SH-SY5Y (cell line): Measurements from ENCODE around the gene CNDP2.

ENCODE experiments used
- GATA2 ChIP-seq: IDR thresholded peaks from 2 replicates; pipeline ENCODE4 v1.6.1; 2011; ENCODE audit warnings: mild to moderate bottlenecking, low read depth, low read length
- GATA3 ChIP-seq: IDR thresholded peaks from 2 replicates; pipeline ENCODE4 v1.6.1; 2011; ENCODE audit warnings: low read depth, mild to moderate bottlenecking, low read length, moderate library complexity

The CNDP2 gene

DNA sequence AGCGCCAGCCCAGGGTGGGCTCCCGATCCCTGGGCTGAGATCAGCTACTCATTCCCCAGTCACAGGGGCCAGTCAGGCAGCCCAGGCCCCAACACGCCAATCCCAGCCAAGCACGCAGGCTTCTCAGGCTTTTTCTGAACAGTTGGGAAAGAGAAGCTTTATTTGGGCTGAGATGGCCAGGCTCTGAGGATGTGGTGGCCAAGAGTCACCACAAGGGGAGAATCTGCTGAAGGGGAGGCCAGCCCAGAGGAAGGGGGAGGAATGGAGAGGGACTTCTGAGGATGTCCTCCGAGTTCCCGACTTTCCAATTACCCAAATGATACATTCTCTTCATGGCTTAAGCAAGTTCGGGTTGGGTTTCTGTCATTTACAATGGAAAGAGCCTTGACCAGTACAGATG is 36.3 kb upstream of the CNDP2 start:
- TF ChIP-seq GATA3: no peak
- no peak for TF ChIP-seq GATA2

DNA sequence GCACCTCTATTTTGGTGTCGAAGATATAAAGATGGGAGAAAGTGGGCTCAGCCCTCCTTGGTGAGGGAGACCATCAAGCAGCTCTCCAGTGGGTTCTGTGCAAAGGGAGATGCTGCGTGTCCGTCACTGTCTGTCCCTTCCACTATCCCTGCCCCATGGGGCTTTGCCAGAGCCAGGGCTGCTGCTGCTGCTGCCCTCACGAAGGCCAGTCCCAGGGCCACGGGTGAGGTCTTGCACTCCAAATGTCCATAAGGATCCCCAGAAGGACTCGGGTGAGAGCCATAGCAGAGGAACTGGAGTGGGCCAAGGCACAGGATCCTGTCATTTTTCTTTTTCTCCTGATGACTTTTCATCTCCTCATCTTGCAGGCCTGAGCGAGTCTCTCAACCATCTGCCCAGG is 35.3 kb upstream of the CNDP2 start:
- TF ChIP-seq GATA3 (no peak), GATA2 (no peak)

DNA sequence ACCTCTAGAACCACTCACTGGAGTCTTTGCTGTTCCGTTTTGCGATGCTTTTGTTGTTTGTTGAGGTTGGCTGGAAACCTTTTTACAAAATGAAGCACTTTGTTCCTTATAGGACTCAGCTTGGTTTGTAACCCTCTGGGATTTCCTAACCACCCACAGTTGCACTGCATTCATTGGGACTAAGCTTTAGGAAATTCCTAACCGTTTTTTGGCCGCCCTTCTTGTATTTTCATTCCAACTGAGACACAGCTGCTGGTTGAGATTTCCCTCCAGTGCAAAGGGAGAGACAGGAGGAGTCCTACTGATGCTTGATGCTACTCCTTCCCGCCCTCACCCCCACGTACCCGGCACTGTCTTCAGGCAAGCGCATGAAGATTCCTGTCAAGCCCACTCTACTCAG is 32.9 kb upstream of the CNDP2 start:
- no peak for TF ChIP-seq GATA2
- TF ChIP-seq GATA3: no peak

DNA sequence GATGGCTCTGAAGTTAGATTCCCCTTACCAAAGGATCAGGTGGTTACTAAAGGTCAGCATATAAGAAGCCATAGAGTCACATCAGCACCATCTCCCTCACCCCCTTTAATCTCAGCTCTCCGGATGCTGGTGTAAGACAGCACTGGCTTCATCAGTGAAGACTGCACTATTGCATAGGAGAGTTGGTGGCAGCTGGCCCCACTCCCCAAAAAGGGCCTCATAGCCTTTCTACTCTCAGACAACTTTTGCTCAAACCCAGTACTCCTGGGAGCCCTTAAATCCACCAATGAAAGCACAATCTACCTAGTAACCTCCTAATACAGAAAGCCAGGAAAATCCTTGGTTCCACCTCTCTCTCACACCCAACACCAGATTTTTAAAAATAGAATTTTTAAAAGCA is 32.2 kb upstream of the CNDP2 start:
- TF ChIP-seq GATA3 (no peak), GATA2 (no peak)

DNA sequence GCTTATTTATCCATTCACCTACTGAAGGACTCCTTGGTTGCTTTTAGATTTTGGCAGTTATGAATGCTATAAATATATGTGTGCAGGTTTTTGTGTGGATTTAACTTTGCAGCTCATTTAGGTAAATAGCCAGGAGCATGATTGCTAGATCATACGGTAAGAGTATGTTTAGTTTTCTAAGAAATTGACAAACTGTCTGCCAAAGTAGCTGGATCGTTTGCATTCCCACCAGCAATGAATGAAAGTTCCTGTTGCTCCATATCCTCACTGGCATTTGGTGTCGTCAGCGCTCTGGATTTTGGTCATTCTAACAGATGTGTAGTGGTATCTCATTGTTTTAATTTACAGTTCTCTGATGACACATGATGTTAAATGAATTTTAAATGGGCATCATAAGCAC is 30.4 kb upstream of the CNDP2 start:
- TF ChIP-seq GATA3: no peak

DNA sequence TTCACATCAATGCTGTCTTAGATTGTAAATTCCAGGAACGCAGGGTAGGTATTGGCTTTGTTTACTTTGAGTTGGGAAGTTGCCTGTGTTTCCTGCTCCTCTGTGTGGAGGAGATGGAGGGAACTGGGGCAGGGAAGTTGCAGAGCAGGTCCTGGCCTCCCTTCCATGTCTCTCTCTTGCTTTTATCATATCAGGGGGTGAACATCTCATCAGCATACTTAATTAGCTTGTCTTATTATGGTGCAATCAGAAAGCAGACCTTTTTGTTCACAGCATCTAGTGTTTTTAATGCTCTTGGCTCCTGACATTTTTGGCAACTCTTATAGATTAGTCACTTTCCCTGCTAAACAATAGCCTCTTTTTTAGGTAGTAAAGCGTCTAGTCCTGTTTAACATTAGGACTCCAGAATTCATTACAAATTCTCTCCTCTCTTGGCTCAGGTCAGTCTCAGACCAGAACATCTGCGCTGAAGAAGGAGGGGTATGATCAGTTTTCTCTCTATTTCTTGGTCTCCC is 27.6 kb upstream of the CNDP2 start:
- TF ChIP-seq GATA3: no peak
- no peak for TF ChIP-seq GATA2

DNA sequence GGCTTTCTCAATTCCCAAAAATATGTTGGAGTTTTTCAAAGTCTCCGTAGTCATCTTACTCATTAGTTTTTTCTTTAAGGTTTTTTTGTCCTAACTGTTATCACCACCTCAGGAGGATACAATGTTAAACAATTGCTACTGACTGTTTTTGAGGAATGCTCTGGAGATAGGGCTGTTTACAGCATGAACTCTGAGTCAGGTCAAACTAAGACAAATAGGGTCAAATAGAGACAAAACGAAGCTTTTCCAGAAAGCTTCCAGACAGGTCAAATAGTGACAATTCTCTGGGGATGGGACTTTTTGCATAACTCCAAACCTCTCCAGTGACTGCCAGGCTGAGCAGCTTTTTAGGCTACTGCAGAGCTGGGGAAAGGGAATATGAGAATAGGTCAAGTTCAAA is 23.9 kb upstream of the CNDP2 start:
- TF ChIP-seq GATA3 (no peak), GATA2 (no peak)

DNA sequence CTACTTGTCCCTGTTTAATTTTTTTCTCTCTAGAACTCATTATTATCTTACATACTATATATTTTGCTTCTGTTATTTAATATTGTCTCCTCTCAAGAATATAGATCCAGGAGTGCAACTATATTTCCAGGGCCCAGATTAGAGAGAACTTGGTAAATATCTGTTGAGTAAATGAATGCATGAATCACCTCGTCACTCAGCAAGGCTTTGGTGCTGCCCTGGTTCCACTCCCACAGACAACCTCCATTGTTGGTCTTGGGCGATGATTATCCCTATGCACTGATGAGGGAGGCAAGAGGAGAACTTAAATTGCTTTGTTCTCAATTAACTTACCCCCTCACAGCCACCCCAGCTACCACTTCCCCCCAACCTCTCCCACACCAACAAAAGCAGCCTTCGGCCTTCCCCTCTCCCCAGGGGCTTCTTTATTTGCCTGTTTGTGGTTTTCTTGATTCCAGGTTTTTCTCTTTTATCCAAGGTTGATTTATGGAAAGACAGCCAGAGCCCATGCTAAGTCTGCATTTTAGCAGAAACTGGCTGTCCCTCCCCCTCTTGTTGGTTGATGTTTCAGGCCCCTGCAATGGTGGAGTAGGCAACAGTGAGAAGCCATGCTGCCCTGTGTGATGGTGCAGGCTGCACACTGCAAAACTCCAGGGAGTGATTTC is 22.1 kb upstream of the CNDP2 start:
- no peak for TF ChIP-seq GATA2
- TF ChIP-seq GATA3: no peak

DNA sequence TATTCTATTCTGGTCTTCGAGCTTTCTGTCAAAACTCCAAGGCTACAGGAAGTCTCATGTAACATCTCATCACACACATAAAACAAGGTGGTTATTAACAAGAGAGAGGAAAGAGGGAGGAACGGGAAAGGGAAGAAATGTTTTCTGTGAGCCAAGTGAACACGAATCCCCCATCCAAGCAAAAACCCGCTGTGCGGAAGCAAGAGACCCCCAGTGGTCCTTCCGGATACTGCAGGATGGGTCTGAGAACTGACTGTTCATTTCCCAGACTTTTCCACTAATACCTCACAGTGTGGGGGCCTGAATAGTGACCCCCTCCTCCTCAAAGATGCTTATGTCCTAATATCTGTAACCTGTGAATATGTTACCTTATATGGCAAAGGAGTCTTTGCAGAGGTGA is 20.0 kb upstream of the CNDP2 start:
- TF ChIP-seq GATA2 (no peak), GATA3 (no peak)

DNA sequence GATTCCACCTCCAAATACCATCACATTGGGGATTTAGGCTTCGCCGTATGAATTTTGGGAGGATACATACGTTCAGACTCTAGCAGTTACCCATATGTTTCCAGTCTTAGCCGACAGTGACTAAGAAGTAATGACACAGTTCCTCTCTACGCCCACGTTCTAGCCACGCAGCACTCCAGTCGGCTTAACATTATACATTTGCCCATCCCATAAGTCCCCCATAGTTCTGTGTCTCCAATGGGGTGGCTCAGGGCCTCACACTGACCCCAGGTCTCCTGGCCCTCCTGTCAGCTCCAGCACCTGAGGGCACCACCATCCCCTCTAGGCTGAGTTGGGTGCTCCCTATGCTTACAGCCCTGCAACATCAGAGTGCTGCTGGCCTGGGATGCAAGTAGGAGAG is 18.4 kb upstream of the CNDP2 start:
- no peak for TF ChIP-seq GATA2
- TF ChIP-seq GATA3: no peak

DNA sequence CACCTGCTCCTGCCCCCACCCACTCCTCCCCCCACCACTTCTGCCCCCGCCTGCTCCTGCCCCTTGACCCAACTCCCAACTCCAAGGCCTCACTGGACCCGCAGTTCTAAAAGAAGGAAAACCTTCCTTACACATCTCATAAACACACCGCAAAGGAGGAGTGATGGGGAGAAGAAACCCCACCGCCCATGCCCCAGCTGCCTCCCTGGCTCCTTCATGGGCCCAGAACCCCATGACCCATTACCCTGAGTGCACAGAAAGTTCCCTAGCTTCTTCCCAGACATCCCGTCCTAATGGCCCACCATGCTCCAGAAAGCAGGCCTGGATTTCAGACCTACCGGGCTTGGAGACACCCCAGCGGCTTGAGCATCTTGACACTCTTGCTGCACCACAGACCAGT is 17.8 kb upstream of the CNDP2 start:
- no peak for TF ChIP-seq GATA2
- no peak for TF ChIP-seq GATA3

DNA sequence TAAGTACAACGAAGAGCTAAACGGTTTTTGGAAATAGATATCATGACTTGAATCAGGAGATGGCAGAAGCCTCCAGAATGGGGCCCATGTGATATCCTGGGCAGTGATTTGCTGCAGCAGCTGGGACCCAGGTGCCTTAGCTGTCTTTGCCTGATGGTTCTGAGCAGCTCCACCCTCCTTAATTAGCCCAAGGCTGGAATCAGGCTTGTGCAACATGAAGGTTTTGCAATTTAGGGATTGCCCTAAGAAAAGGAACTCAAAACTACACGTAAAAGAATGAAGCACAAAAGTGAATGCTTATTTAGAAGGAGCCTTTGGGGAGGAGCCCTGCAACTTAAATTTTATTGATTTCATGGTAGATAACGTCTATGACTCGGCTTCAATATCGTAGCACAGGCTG is 17.3 kb upstream of the CNDP2 start:
- TF ChIP-seq GATA2 (no peak), GATA3 (no peak)

DNA sequence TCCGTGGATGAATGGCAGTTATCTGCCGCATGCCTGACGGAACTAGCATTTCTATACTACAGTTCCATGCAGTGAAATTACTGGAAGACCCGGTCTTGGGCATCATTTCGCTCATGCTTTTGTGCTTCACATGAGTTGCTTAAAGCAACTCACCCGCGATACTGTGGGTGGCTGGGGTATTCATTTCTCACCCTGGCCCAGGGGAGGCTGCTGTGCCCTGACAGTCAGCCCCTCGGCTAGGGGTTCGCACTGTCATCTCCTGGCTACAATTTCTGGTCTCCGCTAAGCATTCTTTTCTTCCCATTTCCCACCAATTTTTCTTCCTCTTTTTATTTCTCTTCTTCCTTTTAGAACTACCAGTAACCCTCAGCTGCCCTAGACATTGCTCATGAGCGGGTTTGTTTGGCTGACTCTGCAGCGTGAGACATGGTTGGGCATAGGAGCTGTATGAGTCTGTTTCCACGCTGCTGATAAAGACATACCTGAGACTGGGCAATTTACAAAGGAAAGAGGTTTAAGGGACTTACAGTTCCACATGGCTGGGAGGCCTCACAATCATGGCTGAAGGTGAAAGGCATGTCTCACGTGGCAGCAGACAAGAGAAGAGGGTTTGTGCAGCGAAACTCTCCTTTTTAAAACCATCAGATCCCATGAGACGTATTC is 16.5 kb upstream of the CNDP2 start:
- TF ChIP-seq GATA2 (no peak), GATA3 (no peak)

DNA sequence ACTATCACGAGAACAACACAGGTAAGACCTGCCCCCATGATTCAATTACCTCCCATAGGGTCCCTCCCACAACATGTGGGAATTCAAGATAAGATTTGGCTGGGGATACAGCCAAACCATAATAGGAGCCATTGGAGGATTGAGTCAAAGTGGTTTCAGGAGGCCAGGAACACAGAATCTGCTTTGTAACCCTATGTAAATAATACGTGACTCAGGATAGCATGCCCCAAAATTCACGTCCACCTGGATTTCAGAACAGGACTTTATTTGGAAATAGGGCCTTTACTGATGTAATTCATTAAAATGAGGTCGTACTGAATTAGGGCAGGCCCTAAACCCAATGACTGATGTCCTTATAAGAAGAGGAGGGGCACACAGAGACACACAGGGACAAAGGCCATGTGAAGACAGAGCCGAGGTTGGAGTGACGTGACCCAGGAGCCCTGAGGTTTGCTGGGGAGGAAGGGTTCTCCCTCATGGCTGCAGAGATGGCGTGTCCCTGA is 16.0 kb upstream of the CNDP2 start:
- TF ChIP-seq GATA2: no peak
- no peak for TF ChIP-seq GATA3

DNA sequence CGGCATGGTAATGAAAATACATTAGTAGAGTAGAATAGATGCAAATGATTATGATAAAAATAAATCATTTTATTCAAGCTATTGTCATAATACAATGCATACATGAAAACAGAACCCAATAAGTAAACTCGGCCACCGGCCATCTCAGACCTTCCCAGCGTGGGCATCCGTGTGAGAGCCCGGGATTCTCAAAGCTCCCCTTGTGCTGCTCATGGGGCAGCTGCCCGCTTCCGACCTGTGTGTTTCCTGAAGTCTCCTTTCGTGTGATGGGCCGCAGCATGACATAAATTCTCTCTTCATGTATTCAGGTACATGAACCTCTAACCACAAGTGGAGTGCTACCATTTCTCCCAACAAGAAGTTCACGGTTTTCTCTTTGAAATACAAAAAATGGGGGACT is 13.5 kb upstream of the CNDP2 start:
- TF ChIP-seq GATA3 (no peak), GATA2 (no peak)
